DLD1 (cell line): ENCODE results near the gene DOCK4.

Experiments
- in situ Hi-C: cut with HindIII; loops from 2 replicates; pipeline ENCODE4 v1.10.0; 2017; ENCODE audit warnings: low sequenced_read_pairs

DOCK4 gene

GRCh38 chr7:112014347-112014746, 191.9 kb downstream of the DOCK4 start:
- in situ Hi-C loops: no loop called here

GRCh38 chr7:112013274-112013673, 192.9 kb downstream of the DOCK4 start:
- in situ Hi-C loops: no loop called here

- in situ Hi-C loops: no loop called here
Observed at GRCh38 chr7:112012242-112012641, 194.0 kb downstream of the DOCK4 start.

- in situ Hi-C loops: no loop called here
Observed at GRCh38 chr7:112010994-112011393, 195.2 kb downstream of the DOCK4 start.

- in situ Hi-C loops: no loop called here
Observed at GRCh38 chr7:112010109-112010508, 196.1 kb downstream of the DOCK4 start.

GRCh38 chr7:112009081-112009480, 197.1 kb downstream of the DOCK4 start:
- in situ Hi-C loops: no loop called here

GRCh38 chr7:112007185-112007584, 199.0 kb downstream of the DOCK4 start:
- in situ Hi-C loops: no loop called here

GRCh38 chr7:112006071-112006470, 200.1 kb downstream of the DOCK4 start:
- in situ Hi-C loops: no loop called here

GRCh38 chr7:112005205-112005775, 200.9 kb downstream of the DOCK4 start:
- in situ Hi-C loops: no loop called here

GRCh38 chr7:112001091-112001826, 204.9 kb downstream of the DOCK4 start:
- in situ Hi-C loops: no loop called here

- in situ Hi-C loops: no loop called here
Observed at GRCh38 chr7:111998326-111998725, 207.9 kb downstream of the DOCK4 start.

- in situ Hi-C loops: no loop called here
Observed at GRCh38 chr7:111997546-111997945, 208.7 kb downstream of the DOCK4 start.

- in situ Hi-C loops: no loop called here
Observed at GRCh38 chr7:111992601-111993000, 213.6 kb downstream of the DOCK4 start.

GRCh38 chr7:111990643-111991042, 215.6 kb downstream of the DOCK4 start:
- in situ Hi-C loops: no loop called here

- in situ Hi-C loops: no loop called here
Observed at GRCh38 chr7:111987886-111988285, 218.3 kb downstream of the DOCK4 start.

GRCh38 chr7:111987115-111987826, 218.9 kb downstream of the DOCK4 start:
- in situ Hi-C loops: no loop called here

GRCh38 chr7:111986601-111987000, 219.6 kb downstream of the DOCK4 start:
- in situ Hi-C loops: no loop called here

- in situ Hi-C loops: no loop called here
Observed at GRCh38 chr7:111985798-111986197, 220.4 kb downstream of the DOCK4 start.

GRCh38 chr7:111982804-111983203, 223.4 kb downstream of the DOCK4 start:
- in situ Hi-C loops: no loop called here

- in situ Hi-C loops: no loop called here
Observed at GRCh38 chr7:111982133-111982532, 224.1 kb downstream of the DOCK4 start.

- in situ Hi-C loops: no loop called here
Observed at GRCh38 chr7:111980725-111981124, 225.5 kb downstream of the DOCK4 start.

- in situ Hi-C loops: no loop called here
Observed at GRCh38 chr7:111975346-111975745, 230.9 kb downstream of the DOCK4 start.
